Activated naive CD4-positive, alpha-beta T cell treated with anti-CD3 and anti-CD28 coated beads, Interleukin-2, amount 10 ng/mL, durations not matched to agents 7 days and 5 days (primary cell): ENCODE results near the gene CTPS1.

Experiments used
- CTCF ChIA-PET: fragments of 350-600 bp; sonication (Branson Sonifier 250); formaldehyde crosslinking; loops from one replicate; lab custom pipeline; 2021; ENCODE audit warnings: antibody characterized with exemption; lab: Charles Lee
- DNase-seq: peaks from one replicate; pipeline ENCODE4 v3.0.0-alpha.2; 2020
- H3K27ac Mint-ChIP-seq: one replicate; pipeline ENCODE4 v1.8.0; 2021; ENCODE audit warnings: mild to moderate bottlenecking, moderate library complexity, mixed read lengths
- H3K27me3 Mint-ChIP-seq: one replicate; pipeline ENCODE4 v1.8.0; 2021; ENCODE audit warnings: mild to moderate bottlenecking, mixed read lengths
- H3K36me3 Mint-ChIP-seq: one replicate; pipeline ENCODE4 v1.8.0; 2021; ENCODE audit warnings: mixed read lengths
- H3K4me1 Mint-ChIP-seq: one replicate; pipeline ENCODE4 v1.8.0; 2021; ENCODE audit warnings: mixed read lengths
- H3K4me3 Mint-ChIP-seq: one replicate; pipeline ENCODE4 v1.8.0; 2021; ENCODE audit warnings: mild to moderate bottlenecking, moderate library complexity, mixed read lengths
- H3K9me3 Mint-ChIP-seq: one replicate; pipeline ENCODE4 v1.8.0; 2021; ENCODE audit warnings: mixed read lengths

CTPS1 gene

GRCh38 chr1:41015281-41015896 is 35.9 kb downstream of the CTPS1 start:
- H3K4me3 Mint-ChIP-seq: no peak overlapping the region
- DNase-seq: no peak
- CTCF ChIA-PET: interaction anchor here (1.7 kb wide), 1 partner anchor 12 kb away, joined by 6 read pairs; no protein-coding TSS in a partner anchor
- H3K4me1 Mint-ChIP-seq: peaks cover 10% of the 10 kb centered on the region
- H3K27ac Mint-ChIP-seq: peak overlapping the region; percentile 37
- no peaks in the 10 kb centered on the region for H3K9me3 Mint-ChIP-seq
- peaks cover 26% of the 10 kb centered on the region for H3K36me3 Mint-ChIP-seq
- no peaks in the 10 kb centered on the region for H3K27me3 Mint-ChIP-seq

- CTCF ChIA-PET: no interaction called here
- Mint-ChIP-seq H3K9me3 (no peaks in the 10 kb centered on the region), H3K4me1 (peaks cover 11% of the 10 kb centered on the region), H3K36me3 (peaks cover 22% of the 10 kb centered on the region), H3K27ac (peak overlapping the region; percentile 33), H3K27me3 (no peaks in the 10 kb centered on the region), H3K4me3 (no peak overlapping the region)
- no peak for DNase-seq
Observed at GRCh38 chr1:41015897-41016470, 36.5 kb downstream of the CTPS1 start.

DNA sequence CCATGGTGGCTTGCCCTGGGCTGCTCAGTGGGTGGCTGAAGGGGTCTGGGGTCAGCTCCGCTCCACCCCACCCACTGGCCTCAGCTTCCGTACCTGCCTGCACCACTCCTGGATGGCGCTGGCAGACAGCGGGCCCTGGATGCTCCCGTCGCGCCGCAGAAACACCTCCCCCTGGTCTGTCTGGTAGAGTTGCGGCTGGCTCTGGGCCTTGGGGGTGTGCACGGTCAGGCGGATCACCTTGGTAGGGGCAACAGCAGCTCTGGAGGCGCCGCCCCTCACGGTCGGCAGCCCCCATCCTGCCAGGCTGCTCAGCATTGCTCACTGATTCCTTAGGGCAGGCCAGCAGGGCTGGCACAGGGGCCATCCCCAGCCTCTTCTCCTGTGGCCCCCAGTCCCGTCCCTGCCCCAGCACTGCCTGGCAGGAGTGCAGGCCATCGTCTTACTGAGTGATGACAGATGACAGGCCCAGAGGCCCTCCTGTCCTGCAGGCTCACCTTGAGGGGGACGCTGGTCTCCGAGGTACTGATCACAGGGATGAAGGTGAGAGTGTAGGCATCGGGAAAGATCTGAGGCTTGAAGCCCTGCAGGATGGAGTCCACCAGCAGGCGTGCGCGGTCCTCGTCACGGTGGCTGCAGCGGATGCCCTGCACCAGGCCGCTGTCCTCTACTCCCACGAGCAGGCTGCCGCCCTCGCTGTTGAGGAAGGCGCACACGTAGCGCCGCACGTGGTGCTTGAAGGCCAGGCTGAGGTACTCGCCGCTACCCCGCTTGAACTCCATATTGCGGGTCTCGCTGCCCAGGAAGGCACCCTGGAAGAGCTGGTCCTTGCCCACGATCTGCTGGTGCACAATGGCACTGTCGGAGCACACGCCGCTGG is 37.9 kb downstream of the CTPS1 start:
- no peaks in the 10 kb centered on the region for H3K27me3 Mint-ChIP-seq
- DNase-seq: no peak
- no peak overlapping the region for H3K27ac Mint-ChIP-seq
- peaks cover 11% of the 10 kb centered on the region for H3K36me3 Mint-ChIP-seq
- CTCF ChIA-PET: no interaction called here
- no peak overlapping the region for H3K4me3 Mint-ChIP-seq
- H3K9me3 Mint-ChIP-seq: no peaks in the 10 kb centered on the region
- peaks cover 18% of the 10 kb centered on the region for H3K4me1 Mint-ChIP-seq

DNA sequence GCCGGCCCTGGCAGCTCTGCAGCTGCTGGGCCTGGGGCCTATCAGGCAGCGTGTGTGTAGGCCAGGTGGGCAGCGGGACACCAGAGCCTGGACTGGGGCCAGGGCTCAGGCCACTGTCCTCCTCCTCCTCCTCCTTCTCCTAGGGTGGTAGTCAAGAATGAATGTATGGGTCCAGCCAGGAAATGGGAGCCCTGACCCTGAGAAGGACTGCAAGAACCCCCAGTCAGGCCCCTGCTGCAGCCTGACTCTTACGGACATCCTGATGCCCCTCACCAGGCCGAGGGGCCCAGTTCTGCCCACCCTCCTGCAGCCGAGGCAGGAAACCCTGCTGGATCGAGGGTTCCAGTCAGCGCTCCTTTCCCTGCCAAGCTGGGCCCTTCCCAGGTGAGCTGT is 38.5 kb downstream of the CTPS1 start:
- Mint-ChIP-seq H3K27me3 (no peaks in the 10 kb centered on the region), H3K36me3 (peaks cover 11% of the 10 kb centered on the region), H3K4me1 (peaks cover 18% of the 10 kb centered on the region), H3K9me3 (no peaks in the 10 kb centered on the region), H3K27ac (no peak overlapping the region), H3K4me3 (no peak overlapping the region)
- no peak for DNase-seq
- CTCF ChIA-PET: no interaction called here

GRCh38 chr1:41019353-41019745 is 39.9 kb downstream of the CTPS1 start:
- Mint-ChIP-seq H3K27ac (no peak overlapping the region), H3K9me3 (no peaks in the 10 kb centered on the region), H3K4me1 (peaks cover 15% of the 10 kb centered on the region), H3K36me3 (peaks cover 9% of the 10 kb centered on the region), H3K27me3 (no peaks in the 10 kb centered on the region), H3K4me3 (no peak overlapping the region)
- CTCF ChIA-PET: no interaction called here
- no peak for DNase-seq

- DNase-seq: no peak
- CTCF ChIA-PET: no interaction called here
- Mint-ChIP-seq H3K4me3 (no peak overlapping the region), H3K9me3 (no peaks in the 10 kb centered on the region), H3K4me1 (peaks cover 10% of the 10 kb centered on the region), H3K27ac (no peak overlapping the region), H3K36me3 (peaks cover 9% of the 10 kb centered on the region), H3K27me3 (no peaks in the 10 kb centered on the region)
Observed at GRCh38 chr1:41020109-41020576, 40.6 kb downstream of the CTPS1 start.

DNA sequence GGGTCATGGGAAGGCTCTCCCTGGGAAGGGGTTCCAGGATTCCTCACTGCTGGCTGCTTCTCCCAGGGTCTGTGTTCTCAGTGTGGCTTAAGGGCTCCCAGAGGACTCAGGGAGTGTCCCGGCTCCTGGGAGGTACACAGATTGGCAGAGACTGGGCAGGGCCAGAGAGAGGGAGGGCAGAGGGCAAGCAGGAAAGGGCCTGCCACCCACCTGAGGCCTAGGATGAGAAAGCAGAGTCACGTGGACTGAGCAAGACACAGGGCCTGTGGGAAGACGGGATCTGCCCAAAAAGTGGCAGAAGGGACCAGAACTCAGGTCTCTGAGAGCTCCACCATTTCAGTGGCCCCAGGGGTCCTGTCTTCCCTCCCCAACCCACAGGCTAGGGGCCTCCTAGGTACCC is 41.2 kb downstream of the CTPS1 start:
- Mint-ChIP-seq H3K27ac (no peak overlapping the region), H3K9me3 (no peaks in the 10 kb centered on the region), H3K27me3 (no peaks in the 10 kb centered on the region), H3K36me3 (peaks cover 9% of the 10 kb centered on the region), H3K4me1 (peaks cover 14% of the 10 kb centered on the region), H3K4me3 (no peak overlapping the region)
- CTCF ChIA-PET: no interaction called here
- DNase-seq: no peak

DNA sequence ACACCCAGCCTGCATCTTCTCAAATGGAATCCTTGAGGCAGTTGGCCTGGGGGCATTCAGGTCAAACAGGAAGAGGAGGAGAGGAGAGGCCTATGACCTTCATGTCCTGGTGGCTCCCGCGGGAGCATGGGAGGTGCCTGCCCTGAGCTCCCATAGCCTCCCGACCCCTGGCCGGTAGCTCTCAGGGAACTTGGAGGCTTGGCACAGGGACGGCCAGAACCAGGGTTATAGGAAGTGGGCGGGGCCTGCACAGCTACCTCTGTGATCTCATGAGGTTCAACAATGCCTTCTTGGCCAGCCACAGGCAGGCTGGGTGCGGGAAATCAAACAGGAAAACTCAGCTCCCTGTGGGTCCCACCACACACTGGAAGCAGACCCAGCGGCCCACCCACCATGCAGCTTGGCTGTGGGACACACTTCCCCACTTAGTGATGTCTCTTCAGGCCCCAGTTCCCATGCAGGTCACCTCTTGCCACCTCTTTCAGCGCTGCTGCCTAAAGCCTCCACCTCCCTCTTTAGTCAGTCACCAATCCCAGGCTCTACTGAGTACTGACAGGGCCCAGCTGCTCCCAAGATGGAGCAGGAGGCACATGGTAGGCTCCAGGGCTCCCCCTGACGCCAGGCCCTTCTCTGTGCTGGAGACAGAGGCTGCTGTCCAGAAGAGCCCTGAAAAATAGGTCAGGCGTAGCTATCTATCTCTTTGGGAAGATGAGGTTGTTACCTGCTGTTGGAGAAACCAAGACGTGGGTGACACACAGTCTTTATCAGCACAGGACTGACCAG is 42.2 kb downstream of the CTPS1 start, which contains the start of gene SLFNL1:
Gene SLFNL1, minus strand, starts transcription at position 200 of the 783 bp plus-strand sequence. CDS start 1,065 bp downstream, outside the sequence.
- Mint-ChIP-seq H3K4me3 (no peak within 1 kb of the TSS), H3K9me3 (no peaks in the 10 kb centered on the region), H3K27me3 (no peaks in the 10 kb centered on the region), H3K36me3 (peaks cover 7% of the 10 kb centered on the region), H3K27ac (no peak within 1 kb of the TSS), H3K4me1 (peaks cover 21% of the 10 kb centered on the region)
- CTCF ChIA-PET: interaction anchor here (1.0 kb wide), 1 partner anchor 17 kb away, joined by 4 read pairs; no protein-coding TSS in a partner anchor
- no peak for DNase-seq

- Mint-ChIP-seq H3K4me3 (no peak overlapping the region), H3K27ac (no peak overlapping the region), H3K4me1 (peaks cover 21% of the 10 kb centered on the region), H3K36me3 (peaks cover 7% of the 10 kb centered on the region), H3K9me3 (no peaks in the 10 kb centered on the region), H3K27me3 (no peaks in the 10 kb centered on the region)
- no peak for DNase-seq
- CTCF ChIA-PET: interaction anchor here (1.0 kb wide), 1 partner anchor 16 kb away, joined by 4 read pairs; no protein-coding TSS in a partner anchor
Observed at GRCh38 chr1:41022424-41022823, 42.9 kb downstream of the CTPS1 start.

DNA sequence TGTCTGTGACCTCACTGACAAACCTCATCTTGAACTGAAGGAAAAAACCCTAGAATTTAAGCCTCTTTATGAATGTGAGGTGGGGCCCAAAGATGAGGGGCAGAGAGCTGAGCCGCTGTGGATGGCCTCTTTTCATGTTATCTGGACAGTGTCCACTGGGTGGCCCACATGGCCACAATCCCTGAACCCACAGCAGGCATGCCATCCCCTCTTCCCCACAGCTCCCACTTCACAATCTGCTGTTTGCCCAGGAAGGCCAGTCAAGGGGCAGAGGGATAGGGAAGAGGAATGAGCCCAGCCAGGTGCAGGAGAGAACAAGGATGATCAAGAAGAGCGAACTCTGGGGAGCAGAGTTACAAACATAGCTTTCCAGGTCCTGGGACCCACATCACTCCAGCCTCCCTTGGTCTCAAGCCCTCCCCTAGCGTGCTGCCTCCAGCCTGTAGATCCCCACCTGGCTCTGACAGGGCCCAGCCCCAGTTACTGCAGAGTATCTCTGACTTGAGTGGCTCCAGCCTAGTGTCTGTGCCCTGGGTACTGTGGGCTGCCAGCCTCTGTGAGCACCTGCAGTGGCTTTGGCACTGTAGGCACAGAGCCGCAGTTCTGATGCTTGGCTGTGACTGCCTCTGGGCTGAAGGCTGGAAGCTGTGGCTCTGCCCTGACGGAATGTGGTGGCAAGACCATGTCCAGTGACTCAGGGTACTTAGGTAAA is 43.9 kb downstream of the CTPS1 start:
- CTCF ChIA-PET: interaction anchor here (1.0 kb wide), 1 partner anchor 15 kb away, joined by 4 read pairs; no protein-coding TSS in a partner anchor
- DNase-seq: no peak
- H3K27me3 Mint-ChIP-seq: no peaks in the 10 kb centered on the region
- no peak overlapping the region for H3K27ac Mint-ChIP-seq
- H3K36me3 Mint-ChIP-seq: peaks cover 9% of the 10 kb centered on the region
- H3K9me3 Mint-ChIP-seq: no peaks in the 10 kb centered on the region
- no peak overlapping the region for H3K4me3 Mint-ChIP-seq
- H3K4me1 Mint-ChIP-seq: peaks cover 21% of the 10 kb centered on the region

DNA sequence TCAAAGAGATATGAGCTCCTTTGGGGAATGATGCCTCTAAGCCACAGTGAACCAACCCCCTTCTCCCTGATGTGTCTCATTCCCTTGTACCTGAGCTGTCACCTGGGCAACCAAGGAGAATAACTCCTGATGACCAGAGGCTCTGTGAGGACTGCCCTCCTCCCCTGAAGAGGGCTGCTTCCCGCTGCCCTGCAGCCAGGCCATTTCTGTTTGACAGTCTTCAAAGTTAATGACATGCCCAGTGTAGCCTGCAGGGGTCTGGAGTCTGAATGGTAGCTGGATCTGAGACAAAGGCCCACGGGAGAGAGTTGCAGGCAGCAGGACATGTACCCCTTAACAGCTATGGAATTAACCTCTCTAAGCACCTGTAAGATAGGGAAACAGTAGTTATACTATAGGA is 45.5 kb downstream of the CTPS1 start:
- no peak for DNase-seq
- peaks cover 21% of the 10 kb centered on the region for H3K4me1 Mint-ChIP-seq
- H3K9me3 Mint-ChIP-seq: no peaks in the 10 kb centered on the region
- CTCF ChIA-PET: interaction anchor here (0.8 kb wide), 1 partner anchor 11 kb away, joined by 3 read pairs; no protein-coding TSS in a partner anchor
- H3K27me3 Mint-ChIP-seq: no peaks in the 10 kb centered on the region
- peaks cover 12% of the 10 kb centered on the region for H3K36me3 Mint-ChIP-seq
- no peak overlapping the region for H3K4me3 Mint-ChIP-seq
- H3K27ac Mint-ChIP-seq: no peak overlapping the region

DNA sequence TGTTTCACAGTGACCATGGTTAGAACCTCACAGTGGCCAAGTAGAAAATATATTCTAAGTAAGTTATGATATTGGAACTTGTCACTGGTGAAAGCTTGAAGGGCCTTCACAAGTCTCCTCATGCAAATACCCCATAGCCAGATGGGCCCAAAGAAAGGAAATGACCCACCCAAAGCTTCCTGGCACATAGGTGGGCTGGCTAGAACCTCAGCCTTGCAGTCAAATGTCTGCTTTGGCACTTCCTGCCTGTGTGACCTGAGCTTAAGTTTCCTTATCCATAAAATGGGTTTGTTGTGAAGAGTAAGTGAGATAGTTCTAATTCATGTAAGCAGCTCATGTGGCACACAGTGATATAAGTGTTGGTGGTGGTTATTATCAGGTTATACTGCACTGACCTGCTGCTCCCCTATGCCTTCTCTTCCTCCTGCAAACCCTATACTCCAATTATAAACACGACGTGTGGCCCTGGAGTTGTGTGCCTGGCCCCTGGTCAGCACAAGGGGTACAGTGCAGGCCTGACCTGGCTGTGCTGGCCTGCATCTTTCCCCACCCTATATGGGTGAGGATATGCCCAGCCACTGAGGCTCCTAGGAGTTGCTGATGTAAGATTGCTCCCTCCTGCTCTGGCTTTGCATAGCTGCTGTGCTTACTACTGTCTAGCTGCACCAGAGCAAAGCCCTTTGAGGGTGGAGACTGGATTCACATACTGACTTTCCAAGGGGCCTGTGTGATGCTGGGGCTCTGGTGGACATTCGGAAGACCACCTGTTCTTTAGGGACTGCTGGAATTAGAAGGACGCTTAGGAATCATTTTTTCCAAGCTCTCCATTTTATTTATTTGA is 46.7 kb downstream of the CTPS1 start:
- CTCF ChIA-PET: interaction anchor here (1.0 to 1.2 kb wide), 2 partner anchors 11 to 408 kb away, joined by 3 to 4 read pairs; no protein-coding TSS in a partner anchor
- DNase-seq: no peak
- Mint-ChIP-seq H3K4me1 (peaks cover 17% of the 10 kb centered on the region), H3K4me3 (no peak overlapping the region), H3K27ac (no peak overlapping the region), H3K27me3 (no peaks in the 10 kb centered on the region), H3K9me3 (no peaks in the 10 kb centered on the region), H3K36me3 (peaks cover 20% of the 10 kb centered on the region)
